DMS153 (cell line): ENCODE data around the gene SKIC2.
"Not testable (repeated sequence)": the region's sequence is repeated elsewhere in the genome, so short reads cannot be mapped to it uniquely, and the experiment has no call there.

Experiments used
- DNase-seq: peaks from one replicate; lab custom pipeline; 2025; lab: John Stamatoyannopoulos, UW

Gene SKIC2

GRCh38 chr6:31958741-31959739, at the start of gene SKIC2, which contains the start of gene NELFE:
TSS of gene SKIC2 (plus strand) at chr6:31959175. CDS start at chr6:31959193, 18 bp downstream.
TSS of gene NELFE (minus strand) at chr6:31958971. CDS start at chr6:31958446, 525 bp downstream.
- DNase-seq: peak; percentile 98

- not testable (repeated sequence) for DNase-seq
Measured at GRCh38 chr6:31909298-31909697, 49.7 kb upstream of the SKIC2 start.

GRCh38 chr6:31911826-31912585, 47.0 kb upstream of the SKIC2 start:
- DNase-seq: no peak

DNA sequence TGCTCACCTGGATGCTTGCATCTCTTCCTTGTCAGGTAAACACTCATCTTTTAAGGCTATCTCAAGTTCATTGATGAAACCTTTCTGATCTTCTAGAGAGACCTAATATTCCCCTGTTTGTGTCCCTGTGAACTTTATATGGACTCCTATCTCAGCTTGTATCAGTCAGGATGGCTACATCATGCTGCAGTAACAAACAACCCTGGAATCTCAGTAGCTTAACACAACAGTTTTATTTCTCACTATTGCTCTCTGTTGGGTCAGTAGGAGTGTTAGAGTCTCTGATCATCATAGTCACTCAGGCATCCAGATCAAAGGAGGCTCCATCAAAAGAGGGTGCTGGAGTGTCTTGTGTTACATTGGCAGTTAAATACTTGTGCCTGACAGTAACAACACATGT, 43.6 kb upstream of the SKIC2 start:
- no peak for DNase-seq

DNA sequence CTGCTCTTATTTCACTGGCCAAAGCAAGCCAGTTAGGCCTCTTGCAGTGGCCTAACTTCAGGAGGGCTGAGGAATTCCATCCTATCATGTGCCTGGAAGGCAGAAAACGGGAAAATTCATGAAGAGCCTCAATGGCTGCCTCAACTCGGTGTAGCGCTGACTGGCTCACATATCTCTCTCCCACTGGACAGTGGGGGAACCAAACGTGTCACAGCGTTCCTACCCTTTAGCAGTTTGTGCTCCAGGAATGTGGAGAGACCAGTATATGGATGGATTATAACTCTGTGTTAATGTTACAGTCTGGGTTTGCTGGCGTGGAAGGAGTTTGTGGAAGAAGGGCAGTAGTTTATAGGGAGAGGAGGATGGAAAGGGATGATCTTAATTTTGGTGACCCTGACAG, 43.2 kb upstream of the SKIC2 start:
- DNase-seq: no peak

DNA sequence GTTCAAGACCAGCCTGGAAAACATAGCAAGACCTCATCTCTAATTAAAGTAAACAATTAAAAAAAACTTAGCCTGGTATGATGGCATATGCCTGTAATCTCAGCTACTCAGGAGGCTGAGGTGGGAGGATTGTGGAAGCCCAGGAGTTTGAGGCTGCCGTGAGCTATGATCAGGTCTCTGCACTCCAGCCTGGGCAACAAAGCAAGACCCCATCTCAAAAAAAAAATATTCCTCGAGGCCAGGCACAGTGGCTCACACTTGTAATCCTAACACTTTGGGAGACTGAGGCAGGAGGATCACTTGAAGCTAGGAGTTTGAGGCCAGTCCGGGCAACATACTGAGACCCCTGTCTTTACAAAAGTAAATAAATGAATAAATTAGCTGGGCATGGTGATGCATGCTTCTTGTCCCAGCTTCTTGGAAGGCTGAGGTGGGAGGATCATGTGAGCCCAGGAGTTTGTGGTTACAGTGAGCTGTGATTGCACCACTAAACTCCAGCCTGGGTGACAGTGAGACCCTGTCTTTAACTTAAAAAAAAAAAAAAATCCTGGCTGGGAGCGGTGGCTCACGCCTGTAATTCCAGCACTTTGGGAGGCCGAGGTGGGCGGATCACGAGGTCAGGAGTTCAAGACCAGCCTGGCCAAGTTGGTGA, 40.8 kb upstream of the SKIC2 start:
- no peak for DNase-seq

DNA sequence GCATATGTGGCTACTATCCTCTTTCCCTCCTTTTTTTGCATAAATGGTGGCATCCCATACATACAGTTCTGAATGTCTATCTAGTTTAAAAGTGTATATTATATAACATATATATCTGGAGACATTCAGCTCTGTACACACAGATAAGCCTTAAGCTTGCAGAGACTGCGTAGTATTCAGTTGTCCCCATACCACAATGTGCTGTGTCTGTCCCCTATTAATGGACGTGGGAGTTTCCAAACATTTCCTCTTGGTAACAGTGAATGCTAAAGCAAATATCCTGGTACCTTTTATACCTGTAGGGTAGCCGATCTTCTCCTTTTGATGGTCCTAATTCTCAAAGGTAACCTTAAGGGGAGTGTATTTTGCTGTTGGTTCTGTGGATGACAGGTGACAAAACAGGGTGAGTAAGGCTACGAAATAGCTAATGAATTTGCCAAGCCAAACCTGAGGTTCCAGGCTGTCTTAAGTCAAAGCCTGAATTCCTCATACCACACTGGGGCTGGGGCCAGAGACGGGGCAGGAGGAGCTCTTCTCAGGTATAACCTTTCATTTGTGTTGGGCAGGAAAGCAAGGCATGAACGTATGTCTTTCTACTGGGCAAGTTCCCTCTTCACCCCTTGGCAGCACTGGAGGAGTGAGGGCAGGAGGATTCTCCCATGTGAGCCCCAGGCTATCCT, 39.2 kb upstream of the SKIC2 start:
- no peak for DNase-seq

DNA sequence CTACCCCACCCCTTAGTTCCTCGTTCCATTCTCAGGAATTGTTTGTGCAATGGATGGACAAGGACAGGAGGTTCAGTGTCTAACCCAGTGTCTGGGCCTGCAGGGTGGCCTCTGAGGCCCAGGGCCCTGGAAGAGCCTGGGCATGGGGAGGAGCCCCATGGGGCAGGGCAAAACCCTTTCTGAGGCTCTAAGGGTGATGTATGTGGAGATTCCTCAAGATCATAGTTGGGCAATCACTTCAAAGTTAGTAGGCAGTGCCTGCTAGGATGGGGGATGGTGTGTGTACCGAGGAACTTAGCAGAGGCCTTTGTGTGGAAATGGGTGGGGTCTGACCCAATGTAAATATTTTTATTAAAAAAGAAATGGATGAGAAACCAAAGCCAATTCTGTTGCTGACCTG, 38.2 kb upstream of the SKIC2 start:
- no peak for DNase-seq

DNA sequence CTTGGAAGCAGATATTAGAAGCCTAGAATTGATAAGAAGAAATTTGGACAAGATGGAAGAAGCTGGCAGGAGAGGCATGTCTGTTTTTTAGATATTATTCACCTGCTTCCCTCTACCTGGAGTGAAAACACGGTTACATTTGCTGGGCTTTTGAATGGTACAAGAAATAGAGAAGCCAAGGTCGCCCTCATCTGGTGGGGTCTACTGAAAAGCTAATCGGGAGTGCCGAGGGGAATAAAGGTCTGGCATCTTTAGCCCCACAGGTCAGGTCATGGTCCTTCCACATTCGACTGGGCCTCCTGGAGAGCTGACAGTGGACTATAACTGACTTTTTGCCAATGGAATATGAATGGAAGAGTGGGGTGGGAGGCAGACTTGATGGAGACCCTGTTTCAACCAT, 36.0 kb upstream of the SKIC2 start:
- no peak for DNase-seq

GRCh38 chr6:31927242-31927862, 31.6 kb upstream of the SKIC2 start, which contains the start of gene C2:
TSS of gene C2 (plus strand) at chr6:31927717. CDS start at chr6:31927753, 36 bp downstream.
- no peak for DNase-seq

- DNase-seq: no peak
Measured at GRCh38 chr6:31927863-31928671, 30.9 kb upstream of the SKIC2 start.

- DNase-seq: no peak
Measured at GRCh38 chr6:31928672-31928939, 30.4 kb upstream of the SKIC2 start.

DNA sequence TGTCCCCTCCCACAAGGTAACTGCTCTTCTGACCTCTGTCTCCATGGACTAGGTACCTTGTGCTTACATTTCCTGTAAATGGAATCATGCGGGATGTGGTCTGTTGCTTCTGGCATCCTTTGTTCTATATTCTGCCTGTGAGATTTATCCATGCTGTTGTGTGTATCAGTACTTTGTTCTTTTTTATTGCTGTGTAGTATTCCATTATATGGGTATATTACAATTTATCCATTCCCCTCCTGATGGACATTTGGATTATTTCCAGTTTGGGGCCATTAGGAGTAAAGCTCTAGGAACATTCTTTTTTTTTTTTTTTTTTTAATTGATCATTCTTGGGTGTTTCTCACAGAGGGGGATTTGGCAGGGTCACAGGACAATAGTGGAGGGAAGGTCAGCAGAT, 28.0 kb upstream of the SKIC2 start:
- no peak for DNase-seq

DNA sequence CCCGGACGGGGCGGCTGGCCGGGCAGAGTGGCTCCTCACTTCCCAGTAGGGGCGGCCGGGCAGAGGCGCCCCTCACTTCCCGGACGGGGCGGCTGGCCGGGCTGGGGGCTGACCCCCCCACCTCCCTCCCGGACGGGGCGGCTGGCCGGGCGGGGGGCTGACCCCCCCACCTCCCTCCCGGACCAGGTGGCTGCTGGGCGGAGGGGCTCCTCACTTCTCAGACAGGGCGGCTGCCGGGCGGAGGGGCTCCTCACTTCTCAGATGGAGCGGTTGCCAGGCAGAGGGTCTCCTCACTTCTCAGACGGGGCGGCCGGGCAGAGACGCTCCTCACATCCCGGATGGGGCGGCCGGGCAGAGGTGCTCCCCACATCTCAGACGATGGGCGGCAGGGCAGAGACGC, 26.8 kb upstream of the SKIC2 start:
- DNase-seq: not testable (repeated sequence)

GRCh38 chr6:31933537-31933936, 25.4 kb upstream of the SKIC2 start:
- no peak for DNase-seq

DNA sequence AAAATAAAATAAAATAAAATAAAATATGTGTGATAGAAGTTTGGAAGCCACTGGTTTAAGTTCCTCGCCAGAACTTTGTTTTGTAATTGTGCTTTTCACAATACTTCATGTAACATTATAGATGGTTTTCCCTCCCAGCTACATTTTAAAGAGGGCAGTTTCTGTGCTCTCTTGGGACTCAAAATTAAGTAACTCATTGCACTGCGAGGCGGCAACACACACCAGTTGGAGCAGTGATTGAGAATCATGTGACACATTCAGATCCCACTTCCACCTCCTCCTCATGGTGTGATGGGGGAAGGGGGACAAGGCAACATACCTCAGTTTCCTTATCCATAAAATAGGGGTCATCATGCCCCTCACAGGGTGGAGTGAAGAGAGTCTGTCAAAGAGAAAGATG, 24.0 kb upstream of the SKIC2 start:
- DNase-seq: no peak

- DNase-seq: no peak
Measured at GRCh38 chr6:31935823-31936222, 23.2 kb upstream of the SKIC2 start.

DNA sequence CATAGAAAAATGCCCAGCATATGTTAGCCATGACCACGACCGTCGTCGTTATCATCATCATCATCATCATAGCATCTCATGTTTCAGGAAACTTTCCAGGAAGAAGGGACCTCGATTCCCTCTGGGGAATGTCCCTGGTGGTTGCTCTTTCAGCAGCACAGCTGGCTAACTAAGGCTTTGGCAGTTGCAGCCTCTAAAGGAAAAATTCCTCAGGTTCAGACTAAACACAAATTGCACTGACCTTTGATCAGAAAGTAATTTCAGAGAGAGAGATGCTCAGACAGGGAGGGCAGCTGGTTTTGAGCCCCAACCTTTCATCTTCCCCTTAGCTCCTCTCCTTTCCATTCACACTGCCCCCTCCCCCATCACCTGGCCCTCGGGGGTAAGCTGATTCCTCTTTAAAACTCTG, 18.7 kb upstream of the SKIC2 start:
- DNase-seq: no peak

- no peak for DNase-seq
Measured at GRCh38 chr6:31943742-31944141, 15.2 kb upstream of the SKIC2 start.

GRCh38 chr6:31945154-31945506, 13.8 kb upstream of the SKIC2 start:
- DNase-seq: no peak
